H9 (cell line): Measurements from ENCODE around the gene ZFYVE27. TPM values are rescaled to one million over a fixed set of nuclear protein-coding genes. Genes with fewer than 3 reads are reported as not detected.

ENCODE experiments used
- DNase-seq: peaks from one replicate; pipeline ENCODE4 v3.0.0-alpha.2; 2017
- H2AFZ ChIP-seq: one replicate; pipeline ENCODE4 v1.6.1; 2013; ENCODE audit warnings: mild to moderate bottlenecking, low read length, control low read depth, moderate library complexity
- H2AK5ac ChIP-seq: 2 replicates; pipeline ENCODE4 v1.6.1; 2013; ENCODE audit warnings: low read length, control low read depth, mixed read lengths; ENCODE audit not compliant: insufficient read length
- H2BK120ac ChIP-seq: one replicate; pipeline ENCODE4 v1.6.1; 2013; ENCODE audit warnings: low read depth, mild to moderate bottlenecking, low read length, control low read depth, inconsistent platforms; ENCODE audit not compliant: poor library complexity, severe bottlenecking
- H2BK12ac ChIP-seq: 2 replicates; pipeline ENCODE4 v1.6.1; 2013; ENCODE audit warnings: low read length, control low read depth, mixed read lengths, low read depth; ENCODE audit not compliant: insufficient read length
- H2BK15ac ChIP-seq: 2 replicates; pipeline ENCODE4 v1.6.1; 2013; ENCODE audit warnings: low read depth, low read length, control low read depth
- H2BK20ac ChIP-seq: one replicate; pipeline ENCODE4 v1.6.1; 2013; ENCODE audit warnings: low read depth, mild to moderate bottlenecking, low read length, control low read depth, inconsistent platforms; ENCODE audit not compliant: poor library complexity, severe bottlenecking
- H2BK5ac ChIP-seq: 2 replicates; pipeline ENCODE4 v1.6.1; 2013; ENCODE audit warnings: low read length, control low read depth, mixed read lengths; ENCODE audit not compliant: insufficient read length
- H3K14ac ChIP-seq: 2 replicates; pipeline ENCODE4 v1.6.1; 2013; ENCODE audit warnings: low read length, control low read depth; ENCODE audit not compliant: insufficient read depth
- H3K18ac ChIP-seq: 2 replicates; pipeline ENCODE4 v1.6.1; 2013; ENCODE audit warnings: low read depth, mild to moderate bottlenecking, mixed read lengths, low read length, control low read depth; ENCODE audit not compliant: insufficient read length
- H3K23ac ChIP-seq: 2 replicates; pipeline ENCODE4 v1.6.1; 2013; ENCODE audit warnings: low read length, control low read depth, mixed read lengths, low read depth; ENCODE audit not compliant: insufficient read length
- H3K23me2 ChIP-seq: 2 replicates; pipeline ENCODE4 v1.6.1; 2013; ENCODE audit warnings: low read depth, mild to moderate bottlenecking, mixed read lengths, low read length, control low read depth; ENCODE audit not compliant: insufficient read length, poor library complexity, severe bottlenecking
- H3K27ac ChIP-seq: 2 replicates; pipeline ENCODE4 v1.5.1; 2013; ENCODE audit warnings: low read length, control low read depth, mixed read lengths, low read depth; ENCODE audit not compliant: insufficient read length
- H3K27me3 ChIP-seq: 2 replicates; pipeline ENCODE4 v1.6.1; 2013; ENCODE audit warnings: low read length, control low read depth, inconsistent platforms; ENCODE audit not compliant: insufficient read depth
- H3K4ac ChIP-seq: 2 replicates; pipeline ENCODE4 v1.6.1; 2013; ENCODE audit warnings: low read depth, mild to moderate bottlenecking, control low read depth, inconsistent platforms, low read length, moderate library complexity
- H3K4me1 ChIP-seq: 2 replicates; pipeline ENCODE4 v1.6.1; 2013; ENCODE audit warnings: low read length, control low read depth, inconsistent platforms; ENCODE audit not compliant: insufficient read depth
- H3K4me2 ChIP-seq: 2 replicates; pipeline ENCODE4 v1.6.1; 2013; ENCODE audit warnings: low read length, control low read depth, mixed read lengths; ENCODE audit not compliant: insufficient read length, insufficient read depth
- H3K56ac ChIP-seq: 2 replicates; pipeline ENCODE4 v1.6.1; 2013; ENCODE audit warnings: low read depth, mild to moderate bottlenecking, mixed read lengths, low read length, control low read depth; ENCODE audit not compliant: insufficient read length
- H3K79me1 ChIP-seq: 2 replicates; pipeline ENCODE4 v1.6.1; 2013; ENCODE audit warnings: low read depth, mild to moderate bottlenecking, moderate library complexity, low read length, control low read depth, inconsistent platforms; ENCODE audit not compliant: insufficient read depth, poor library complexity, severe bottlenecking
- H3K79me2 ChIP-seq: 2 replicates; pipeline ENCODE4 v1.6.1; 2013; ENCODE audit warnings: low read length, control low read depth, inconsistent platforms; ENCODE audit not compliant: insufficient read depth
- H3K9ac ChIP-seq: 2 replicates; pipeline ENCODE4 v1.6.1; 2013; ENCODE audit warnings: low read length, control low read depth, mixed read lengths; ENCODE audit not compliant: insufficient read length; ENCODE audit errors: extremely low read depth
- H3K9me3 ChIP-seq: one replicate; pipeline ENCODE4 v1.6.1; 2013; ENCODE audit warnings: low read depth, low read length, inconsistent platforms; ENCODE audit not compliant: control insufficient read depth
- H3T11ph ChIP-seq: one replicate; pipeline ENCODE4 v1.6.1; 2013; ENCODE audit warnings: mild to moderate bottlenecking, low read length, control low read depth, inconsistent platforms
- H4K20me1 ChIP-seq: one replicate; pipeline ENCODE4 v1.6.1; 2013; ENCODE audit not compliant: control insufficient read depth, insufficient read length, insufficient read depth
- H4K5ac ChIP-seq: 2 replicates; pipeline ENCODE4 v1.6.1; 2013; ENCODE audit warnings: low read depth, mild to moderate bottlenecking, mixed read lengths, low read length, control low read depth; ENCODE audit not compliant: insufficient read length
- H4K8ac ChIP-seq: replicated peaks from 2 replicates; pipeline ENCODE4 v1.6.1; 2013; ENCODE audit warnings: low read length, control low read depth, mixed read lengths, low read depth; ENCODE audit not compliant: insufficient read length
- H4K91ac ChIP-seq: 2 replicates; pipeline ENCODE4 v1.6.1; 2013; ENCODE audit warnings: low read depth, mild to moderate bottlenecking, moderate library complexity, mixed read lengths, low read length, control low read depth; ENCODE audit not compliant: insufficient read length
- H3K27ac Mint-ChIP-seq, 3 experiments: 2 replicates in 2 of 3; 3 replicates in 1 of 3; pipeline ENCODE4 v1.8.0; 2020 to 2021; ENCODE audit warnings: mixed read lengths in 3 of 3, mild to moderate bottlenecking in 1 of 3, moderate library complexity in 1 of 3
- H3K27me3 Mint-ChIP-seq: 2 replicates; pipeline ENCODE4 v1.8.0; 2021; ENCODE audit warnings: low read depth, mild to moderate bottlenecking, moderate library complexity, mixed read lengths
- H3K36me3 Mint-ChIP-seq, 3 experiments: 2 replicates in 2 of 3; 3 replicates in 1 of 3; pipeline ENCODE4 v1.8.0; 2020 to 2021; ENCODE audit warnings: low read depth in 3 of 3, mixed read lengths in 3 of 3; ENCODE audit not compliant: insufficient read depth in 1 of 3
- H3K4me1 Mint-ChIP-seq, 2 experiments: 2 replicates each; pipeline ENCODE4 v1.8.0; 2020; ENCODE audit warnings: mixed read lengths in 2 of 2
- H3K4me3 Mint-ChIP-seq, 2 experiments: 2 replicates in 1 of 2; 3 replicates in 1 of 2; pipeline ENCODE4 v1.8.0; 2020 to 2021; ENCODE audit warnings: mild to moderate bottlenecking in 2 of 2, mixed read lengths in 2 of 2, moderate library complexity in 1 of 2
- H3K9me3 Mint-ChIP-seq, 2 experiments: 2 replicates in 1 of 2; 3 replicates in 1 of 2; pipeline ENCODE4 v1.8.0; 2020; ENCODE audit warnings: mild to moderate bottlenecking in 2 of 2, mixed read lengths in 2 of 2, moderate library complexity in 1 of 2
- CTCF ChIP-seq: fragments of 200-600 bp; sonication (generic); conservative IDR thresholded peaks from 3 replicates; pipeline ENCODE4 v1.8.0; 2021; ENCODE audit warnings: antibody characterized with exemption, mild to moderate bottlenecking
- WGBS: extraction: QIAGEN DNeasy Blood & Tissue Kit; methylation state at CpG from one replicate; pipeline ENCODE4 v1.1.7; 2013; ENCODE audit warnings: missing lambda C conversion rate, low lambda C conversion rate, mixed read lengths; ENCODE audit not compliant: insufficient read length; ENCODE audit errors: extremely low coverage; 5-methylcytosine and 5-hydroxymethylcytosine counted together
- total RNA-seq: library from RNA; stranded (reverse); gene quantifications from 2 replicates; pipeline ENCODE4 v1.2.1, GENCODE V29; 2021

Gene ZFYVE27
- total RNA-seq, 1 experiment from 2014 or later: 33.2 TPM

- Histone ChIP-seq H4K5ac (no peak overlapping the region), H2AK5ac (no peak overlapping the region), H3K4ac (no peak overlapping the region), H3K79me1 (no peaks in the 10 kb centered on the region), H3K23ac (no peak overlapping the region), H3K56ac (no peak overlapping the region), H3K18ac (no peak overlapping the region), H2AFZ (no peak overlapping the region), H2BK15ac (no peak overlapping the region), H4K20me1 (no peaks in the 10 kb centered on the region), H3K23me2 (no peaks in the 10 kb centered on the region), H3K9me3 (no peaks in the 10 kb centered on the region), H4K91ac (no peak overlapping the region), H3K27me3 (no peaks in the 10 kb centered on the region; the same call in 1 of the 2 replicates), H3T11ph (no peak overlapping the region), H4K8ac (no peak overlapping the region), H2BK5ac (no peak overlapping the region), H2BK120ac (no peak overlapping the region), H3K27ac (no peak overlapping the region), H3K9ac (no peak overlapping the region), H2BK20ac (no peak overlapping the region), H3K79me2 (no peaks in the 10 kb centered on the region), H3K4me2 (no peak overlapping the region), H3K4me1 (no peaks in the 10 kb centered on the region; the same call in 1 of the 2 replicates), H3K14ac (no peak overlapping the region), H2BK12ac (no peak overlapping the region)
- H3K4me1 Mint-ChIP-seq: peaks cover 8 to 11% of the 10 kb centered on the region in 2 experiments
- DNase-seq: no peak
- TF ChIP-seq CTCF: no peak
- H3K27me3 Mint-ChIP-seq: peaks cover 5% of the 10 kb centered on the region
- H3K27ac Mint-ChIP-seq: no peak overlapping the region
- no peak overlapping the region for H3K4me3 Mint-ChIP-seq
- no CpG with 5 or more reads among the region's 5 CpGs for WGBS
- no peaks in the 10 kb centered on the region; a peak in 1 of 7 replicates for H3K36me3 Mint-ChIP-seq
- no peaks in the 10 kb centered on the region for H3K9me3 Mint-ChIP-seq
Observed at GRCh38 chr10:97729014-97729413, 7.9 kb upstream of the ZFYVE27 start.
